GM12892 (cell line): Measurements from ENCODE around the gene AMBRA1.
A peak's percentile ranks its signal among the peaks of the same experiment; 100 is the strongest.

Source experiments
- DNase-seq: peaks from one replicate; pipeline ENCODE4 v3.0.0; 2011; ENCODE audit not compliant: insufficient read length
- FAIRE-seq: peaks from 2 replicates; lab custom pipeline; 2011; peaks lifted over from hg19 to GRCh38; lab: Jason Lieb, UNC
- POLR2A ChIP-seq: IDR thresholded peaks from 2 replicates; pipeline ENCODE4 v1.6.1; 2011; ENCODE audit warnings: low read depth, low read length, control low read depth
- POLR2AphosphoS5 ChIP-seq: IDR thresholded peaks from 2 replicates; pipeline ENCODE4 v1.6.1; 2011; ENCODE audit warnings: low read depth, low read length, control low read depth
- TAF1 ChIP-seq: IDR thresholded peaks from 2 replicates; pipeline ENCODE4 v1.6.1; 2011; ENCODE audit warnings: low read depth, mild to moderate bottlenecking, control low read depth, low read length, borderline replicate concordance

The AMBRA1 gene

DNA sequence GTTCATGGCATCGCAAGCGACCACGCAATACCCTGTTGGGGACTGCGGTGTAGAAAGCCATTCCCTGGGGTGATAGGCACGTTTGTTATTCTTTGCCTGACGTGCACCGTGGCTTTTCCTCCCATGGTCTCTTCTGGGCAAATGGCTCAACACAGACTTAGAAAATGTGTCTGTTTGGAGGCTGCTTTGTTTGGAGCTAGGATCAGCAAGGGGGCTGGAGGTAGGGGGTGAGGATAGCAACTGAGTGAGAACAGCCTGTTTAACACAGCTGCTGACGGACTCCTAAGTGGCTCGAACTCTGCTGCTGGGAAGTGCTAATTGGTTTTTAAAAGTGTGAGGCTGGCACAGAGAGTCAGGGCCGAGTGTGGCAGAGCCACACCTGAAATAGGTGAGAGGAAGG, 186.2 kb downstream of the AMBRA1 start:
- no peak for DNase-seq
- TF ChIP-seq POLR2AphosphoS5 (no peak), TAF1 (no peak), POLR2A (no peak)
- no peak for FAIRE-seq

DNA sequence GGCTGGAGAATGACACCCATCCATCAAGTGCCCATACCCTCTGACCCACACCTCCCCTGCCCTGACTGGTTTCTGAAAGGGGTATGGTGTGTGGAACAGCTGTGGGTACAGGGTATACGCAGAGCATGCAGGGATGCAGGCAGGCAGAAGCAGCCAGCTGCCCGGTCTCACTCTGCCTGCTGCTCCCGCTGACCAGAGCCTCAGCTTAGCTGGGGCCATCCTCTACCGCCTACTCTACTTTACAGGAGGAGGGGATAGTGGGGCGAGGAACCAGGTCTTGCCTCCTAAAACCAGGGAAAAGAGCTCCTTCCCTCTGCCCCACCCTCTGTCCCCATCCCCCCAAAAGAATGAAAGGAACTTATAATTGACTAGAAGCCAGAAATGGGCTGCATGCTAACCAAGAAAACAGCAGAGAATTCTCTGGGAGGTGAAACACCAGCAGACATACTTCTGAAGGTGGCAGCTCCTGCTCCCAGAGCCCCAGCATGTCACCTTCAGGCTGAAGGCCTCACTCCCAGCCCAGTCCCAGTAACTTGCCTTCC, 189.3 kb downstream of the AMBRA1 start:
- TF ChIP-seq POLR2AphosphoS5 (no peak), TAF1 (no peak), POLR2A (no peak)
- FAIRE-seq (no peak), DNase-seq (no peak)

DNA sequence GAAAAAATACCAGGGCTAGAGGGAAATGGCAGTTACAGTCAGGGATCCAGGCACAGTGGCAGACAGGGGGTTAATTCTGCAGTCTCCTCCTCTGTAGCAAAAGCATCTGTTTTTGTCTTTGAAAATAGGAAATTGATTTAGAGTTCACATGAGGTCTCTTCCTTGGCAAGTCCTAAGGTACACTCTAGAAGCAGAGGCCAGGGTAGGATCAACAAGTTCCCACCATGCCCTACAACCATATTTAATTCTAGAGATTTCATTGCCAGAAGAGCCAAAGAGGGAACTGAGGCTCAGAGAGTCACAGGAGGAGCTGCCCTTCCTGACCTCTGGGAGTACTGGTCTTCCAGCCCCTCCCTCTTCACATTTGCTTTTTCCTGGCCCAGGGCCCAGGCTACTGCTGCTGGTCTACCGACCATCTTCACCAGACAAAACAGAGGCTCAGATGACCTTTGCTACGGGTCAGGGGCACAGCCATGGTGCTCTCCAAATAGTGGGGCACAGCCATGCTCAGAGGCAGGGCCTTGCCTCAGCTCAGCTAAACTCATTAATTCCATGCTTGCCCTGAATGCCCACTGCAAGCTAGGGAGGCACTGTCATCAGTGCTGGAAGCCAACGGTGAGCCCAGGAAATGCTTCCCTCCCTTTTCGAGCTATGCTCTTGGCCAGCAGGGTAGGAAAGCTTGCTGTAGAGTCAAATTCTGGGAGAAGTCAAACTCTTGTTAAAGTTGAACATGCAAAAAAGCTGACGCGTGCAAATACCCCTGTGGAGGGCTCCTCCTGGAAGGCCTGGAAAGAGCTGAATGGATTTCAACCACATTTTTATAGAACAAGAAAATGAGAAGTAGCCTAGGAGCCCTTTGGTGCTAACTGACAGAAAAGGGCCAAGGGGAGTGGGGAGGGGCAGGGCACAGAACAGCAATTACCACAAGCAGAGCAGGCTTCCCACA, 190.6 kb downstream of the AMBRA1 start:
- TF ChIP-seq POLR2AphosphoS5, result no peak
- TF ChIP-seq POLR2A, result no peak
- no peak for TF ChIP-seq TAF1
- DNase-seq (no peak), FAIRE-seq (no peak)

DNA sequence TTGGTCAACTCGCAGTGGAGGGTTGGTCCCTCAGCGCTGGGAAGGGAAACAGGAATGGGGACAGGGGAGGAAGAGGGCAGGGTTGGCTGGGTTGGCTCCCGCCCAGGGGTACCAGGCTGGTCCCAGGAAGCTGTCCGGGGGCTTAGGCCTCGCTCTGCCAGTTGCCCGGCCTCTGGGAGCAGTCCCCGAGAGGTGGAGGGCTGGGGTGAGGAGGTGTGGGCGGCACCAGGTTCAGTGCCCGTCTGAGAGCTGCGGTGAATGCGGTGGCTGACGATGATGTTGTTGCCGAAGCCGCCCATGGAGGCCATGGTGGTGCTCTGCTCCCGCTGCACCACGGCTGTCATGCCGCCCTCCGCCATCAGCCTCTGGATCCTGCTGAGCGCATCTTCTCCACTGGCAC, 196.3 kb downstream of the AMBRA1 start:
- no peak for TF ChIP-seq POLR2A
- no peak for TF ChIP-seq POLR2AphosphoS5
- TF ChIP-seq TAF1, result no peak
- FAIRE-seq, result no peak

DNA sequence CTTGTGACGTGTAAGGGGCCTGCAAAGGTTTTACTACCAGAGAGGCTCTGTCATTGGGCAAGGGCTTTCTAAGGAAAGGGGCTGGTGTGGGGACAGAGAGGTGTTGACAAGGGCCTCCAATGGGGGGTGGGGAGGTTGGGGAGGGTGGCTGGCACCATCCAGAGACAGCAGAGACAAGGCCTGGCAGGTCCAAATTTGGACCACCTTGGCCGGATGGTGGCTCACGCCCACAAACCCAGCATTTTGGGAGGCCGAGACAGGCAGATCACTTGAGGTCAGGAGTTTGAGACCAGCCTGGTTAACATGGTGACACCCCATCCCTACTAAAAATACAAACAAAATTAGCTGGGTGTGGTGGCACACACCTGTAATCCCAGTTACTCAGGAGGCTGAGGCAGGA, 200.1 kb downstream of the AMBRA1 start:
- no peak for DNase-seq
- TF ChIP-seq POLR2A, result no peak
- no peak for TF ChIP-seq POLR2AphosphoS5
- no peak for TF ChIP-seq TAF1
- no peak for FAIRE-seq

More for the DNA sequence above, 196.3 kb downstream of the AMBRA1 start:
- DNase-seq, result no peak

DNA sequence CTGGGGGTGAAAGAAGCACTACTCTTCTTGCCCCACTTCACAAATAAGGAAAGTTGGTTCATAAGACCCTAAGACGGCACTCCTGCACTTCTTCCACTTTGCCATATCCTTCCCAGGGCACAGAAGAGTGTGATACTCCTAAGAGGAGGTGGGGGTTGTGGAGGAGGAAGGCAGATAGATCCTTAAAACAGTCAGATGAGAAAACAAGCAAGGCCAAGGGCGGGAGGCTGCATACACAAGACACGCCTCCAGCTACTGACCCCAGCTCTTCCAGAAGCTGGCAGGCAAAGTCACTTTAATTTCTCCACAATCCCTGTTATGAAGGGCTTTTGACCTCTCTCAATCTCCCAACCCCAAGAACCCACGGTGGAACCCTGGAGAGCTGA, 200.6 kb downstream of the AMBRA1 start:
- FAIRE-seq, result peak; percentile 76
- DNase-seq, result no peak
- TF ChIP-seq POLR2A, result no peak
- TF ChIP-seq TAF1, result no peak
- no peak for TF ChIP-seq POLR2AphosphoS5

DNA sequence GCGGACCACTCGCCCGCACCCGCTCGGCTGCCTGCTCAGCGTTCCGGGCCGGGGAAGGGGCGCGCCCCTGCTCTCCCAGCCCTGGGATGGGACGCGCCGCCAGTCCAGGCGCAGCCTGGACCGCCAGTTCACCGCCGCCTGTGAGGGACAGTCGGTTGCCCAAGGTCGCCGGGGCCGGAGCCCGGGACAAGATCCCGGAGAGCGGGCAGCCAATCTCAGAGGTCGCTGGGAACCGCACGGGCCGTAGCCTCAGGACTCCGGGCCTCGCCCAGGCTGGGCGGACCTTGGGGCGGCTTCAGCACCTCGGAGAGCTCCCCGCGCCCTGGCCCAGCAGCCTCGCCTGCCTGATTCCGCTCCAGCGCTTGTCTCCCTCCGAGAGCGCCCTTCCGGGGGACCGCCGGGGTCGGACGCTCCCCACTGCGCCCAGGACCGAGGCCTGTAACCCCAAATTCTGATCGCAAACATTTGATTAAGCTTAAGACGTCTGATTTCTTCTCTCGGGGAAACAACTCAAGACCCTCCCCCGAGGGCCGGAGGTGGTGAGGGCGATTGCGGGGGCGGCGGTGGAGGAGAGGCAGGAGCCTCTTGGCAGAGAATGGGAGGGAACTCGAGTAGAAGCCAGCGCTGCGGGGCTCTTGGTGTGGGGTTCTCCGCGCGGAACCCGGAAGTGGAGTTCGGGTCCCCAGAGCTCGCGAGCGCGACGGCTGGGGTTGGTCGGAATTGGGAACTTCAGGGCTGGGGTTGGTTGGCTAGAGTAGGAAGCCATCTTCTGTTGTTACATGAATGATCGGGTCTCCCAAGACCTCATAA, 201.2 kb downstream of the AMBRA1 start:
- DNase-seq (peak; percentile 97), FAIRE-seq (peak; percentile 75)
- TF ChIP-seq POLR2AphosphoS5 (no peak), POLR2A (no peak), TAF1 (no peak)

DNA sequence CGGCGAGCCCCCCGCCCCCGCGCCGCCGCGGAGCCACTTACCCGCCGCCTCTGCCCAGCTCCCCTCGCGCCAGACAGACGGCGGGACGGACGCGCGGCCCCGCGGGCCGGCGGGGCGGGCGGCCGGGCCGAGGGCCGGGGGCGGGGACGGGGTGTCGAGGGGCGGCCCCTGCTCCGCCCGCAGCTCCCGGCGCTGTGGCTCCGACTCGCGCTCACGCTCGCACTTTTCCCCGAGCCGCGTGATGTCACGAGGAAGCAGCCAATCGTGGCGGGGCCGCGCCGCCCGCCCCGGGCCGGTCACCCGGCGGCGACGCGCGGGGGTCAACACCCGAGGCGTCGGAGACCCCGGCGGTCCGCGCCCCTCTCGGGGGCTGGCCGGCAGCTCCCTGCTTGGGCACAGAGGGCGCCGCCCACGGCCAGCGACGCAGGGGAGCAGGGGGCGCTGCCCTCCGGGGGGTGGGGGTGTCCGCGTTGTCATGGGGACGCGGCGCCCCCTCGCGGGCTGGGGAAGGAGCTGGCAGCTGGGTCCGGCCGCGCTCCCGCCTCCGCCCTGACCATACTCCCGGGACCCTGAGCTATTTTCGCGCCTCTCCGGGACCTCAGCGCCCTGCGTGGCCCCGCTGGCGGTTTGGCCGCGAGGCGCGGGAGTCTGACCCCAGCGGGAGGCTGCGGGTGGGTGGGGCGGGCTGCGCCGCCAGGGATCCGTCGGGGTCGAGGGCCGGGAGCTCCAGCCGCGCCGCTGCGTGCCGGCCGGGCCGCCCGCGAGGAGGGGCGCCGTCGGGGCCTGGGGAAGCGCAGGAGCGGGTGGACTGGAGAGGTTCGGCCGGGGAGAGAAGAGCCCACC, 202.0 kb downstream of the AMBRA1 start, which contains the start of gene CHRM4:
CHRM4 (minus strand) TSS at position 199 of the 843 bp plus-strand sequence. CDS start 5,219 bp downstream, outside the sequence.
- peak; percentile 59 for DNase-seq
- FAIRE-seq, result peak; percentile 67
- no peak for TF ChIP-seq POLR2AphosphoS5
- TF ChIP-seq TAF1, result no peak
- no peak for TF ChIP-seq POLR2A

DNA sequence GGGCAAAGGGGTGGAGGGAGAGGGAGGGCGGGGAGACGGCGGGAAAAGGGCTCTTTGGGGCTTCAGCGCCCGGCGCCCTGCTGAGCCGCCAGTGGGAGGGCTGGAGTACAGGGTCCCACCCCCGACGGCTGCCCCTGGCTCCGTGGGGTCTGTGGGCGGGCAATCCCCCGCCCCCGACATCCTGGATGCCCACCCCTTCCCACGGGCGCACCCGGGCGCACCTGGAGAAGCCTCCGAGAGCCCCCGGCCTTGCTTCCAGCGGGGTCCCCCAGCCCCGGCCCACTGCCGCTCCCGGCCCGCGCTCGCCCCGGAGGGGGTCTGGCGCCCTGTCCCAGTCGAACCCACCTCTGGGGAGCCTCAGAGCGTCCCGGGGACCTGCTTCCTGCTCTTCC, 202.6 kb downstream of the AMBRA1 start:
- DNase-seq, result no peak
- FAIRE-seq, result no peak
- TF ChIP-seq POLR2A (no peak), POLR2AphosphoS5 (no peak), TAF1 (no peak)
